Putamen (tissue), 1 donor: Measurements from ENCODE around the gene CRYGN.

Source experiments
- DNase-seq: peaks from one replicate; pipeline ENCODE4 v3.0.0-alpha.2; 2016; ENCODE audit warnings: low spot score

The CRYGN gene

DNA sequence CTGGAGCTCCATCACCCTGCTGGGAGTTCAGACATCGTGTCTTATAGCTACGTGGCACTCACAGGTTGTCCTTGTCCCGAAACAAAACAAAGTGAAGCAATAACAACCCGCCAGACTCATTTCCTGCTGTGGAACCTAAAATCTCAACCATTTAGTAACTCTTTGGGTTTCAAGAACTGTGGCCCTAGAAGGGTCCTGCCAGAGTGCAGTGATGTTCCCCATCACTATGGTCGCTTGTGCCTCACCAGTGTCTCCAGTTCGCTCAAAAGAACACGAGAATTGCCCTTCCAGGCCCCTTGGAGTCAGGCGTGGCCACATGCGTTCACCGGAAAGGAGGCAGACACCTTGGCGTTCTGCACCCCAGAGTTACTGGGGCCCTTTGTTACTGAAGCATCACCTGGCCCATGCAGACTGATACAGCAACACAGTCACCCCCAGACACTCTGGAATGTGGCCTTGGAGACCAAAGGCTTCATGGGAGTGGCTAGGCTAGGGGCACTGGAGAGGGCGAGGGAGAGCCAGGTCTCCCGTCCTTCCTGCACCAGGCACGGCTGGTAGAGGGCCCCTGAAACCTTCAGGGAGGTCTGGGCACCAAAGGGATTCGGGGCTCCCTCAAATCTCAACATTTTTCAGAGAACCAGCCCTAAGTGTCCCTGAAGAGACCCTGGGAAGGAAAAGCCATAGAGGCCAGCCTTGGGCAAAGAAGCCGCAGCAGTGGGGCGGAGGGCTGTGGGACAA lies 908 bp downstream of the CRYGN start:
- no peak for DNase-seq

DNA sequence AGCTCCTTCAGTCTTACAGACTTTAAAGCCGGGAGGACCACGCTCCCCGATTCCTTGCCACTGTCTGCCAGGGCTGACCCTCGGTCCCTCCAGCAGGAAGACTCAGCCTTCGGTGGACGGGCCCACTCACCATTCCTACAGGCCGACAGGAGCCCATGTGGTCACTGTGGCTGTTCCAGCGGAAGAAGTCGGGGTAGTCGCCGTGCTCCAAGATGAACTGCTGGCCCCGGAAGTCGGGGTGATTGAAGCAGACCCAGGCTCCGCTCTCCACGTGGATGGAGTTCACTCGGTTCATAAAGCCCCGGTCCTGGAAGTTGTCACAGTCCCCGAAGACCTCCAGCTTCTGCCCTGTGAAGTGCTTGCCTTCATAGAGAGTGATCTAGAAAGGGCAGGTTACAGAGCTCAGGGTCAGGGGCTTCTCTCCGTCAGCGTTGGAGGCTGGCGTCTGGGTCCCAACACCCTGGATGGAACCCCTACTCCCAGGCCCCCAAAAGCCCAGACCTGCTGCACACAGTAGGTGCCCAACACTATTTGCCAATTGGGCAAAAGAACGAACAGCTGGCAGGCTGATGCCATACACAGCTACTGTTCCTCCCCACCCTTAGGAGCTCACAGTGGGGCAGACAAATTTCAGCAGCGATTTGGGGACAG lies 1.9 kb downstream of the CRYGN start:
- no peak for DNase-seq

DNA sequence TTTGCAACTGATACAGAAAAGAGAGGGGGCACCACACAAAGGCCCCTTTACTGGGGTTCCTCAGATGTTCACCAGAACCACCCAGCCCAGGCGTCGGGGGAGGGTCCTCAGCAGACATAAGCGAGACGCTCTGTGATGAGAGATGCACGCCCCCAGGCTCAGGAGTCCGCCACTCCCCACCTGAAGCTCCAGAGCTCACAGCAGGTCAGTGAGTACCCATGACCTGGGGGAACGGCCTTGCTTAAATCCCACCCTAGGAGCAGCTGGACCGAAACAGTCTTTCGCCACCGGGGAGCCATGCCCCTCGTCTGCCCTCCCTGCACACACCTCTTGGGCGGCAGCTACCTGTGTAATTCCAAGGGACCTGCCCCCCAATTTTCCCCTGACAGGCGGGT lies 2.8 kb downstream of the CRYGN start:
- no peak for DNase-seq

DNA sequence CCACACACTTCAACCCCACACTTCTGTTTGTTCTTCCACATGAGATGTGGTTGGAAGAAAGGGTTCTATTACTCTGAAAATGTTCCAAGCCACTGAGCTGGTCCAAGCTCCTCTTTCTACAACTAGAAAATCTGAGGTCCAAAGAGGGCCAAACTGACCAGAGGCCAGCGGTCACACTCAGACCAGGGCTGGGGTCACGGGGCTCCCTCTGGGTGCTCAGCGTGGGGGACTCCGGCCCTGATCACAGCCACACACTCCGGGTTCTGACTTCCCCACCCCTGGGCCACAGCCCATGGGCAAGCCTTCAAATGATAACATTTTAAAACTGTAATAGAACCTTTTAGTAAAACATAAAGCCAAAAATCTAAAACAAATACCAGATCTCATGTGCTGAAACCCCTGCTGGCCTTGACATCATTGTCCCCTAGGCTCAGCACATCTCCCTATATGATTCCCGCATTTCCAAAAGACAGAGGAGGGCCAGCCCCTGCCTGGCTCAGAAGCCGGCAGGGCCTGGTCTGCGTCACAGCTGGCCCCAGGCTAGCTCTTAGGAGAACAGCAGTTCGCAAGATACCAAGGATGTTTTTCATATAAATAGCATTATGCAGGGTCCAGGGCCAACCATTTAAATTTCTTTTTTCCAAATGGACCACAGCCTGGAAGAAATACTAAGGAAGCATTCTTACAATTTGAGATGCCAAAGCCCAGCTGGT lies 3.3 kb downstream of the CRYGN start:
- no peak for DNase-seq

DNA sequence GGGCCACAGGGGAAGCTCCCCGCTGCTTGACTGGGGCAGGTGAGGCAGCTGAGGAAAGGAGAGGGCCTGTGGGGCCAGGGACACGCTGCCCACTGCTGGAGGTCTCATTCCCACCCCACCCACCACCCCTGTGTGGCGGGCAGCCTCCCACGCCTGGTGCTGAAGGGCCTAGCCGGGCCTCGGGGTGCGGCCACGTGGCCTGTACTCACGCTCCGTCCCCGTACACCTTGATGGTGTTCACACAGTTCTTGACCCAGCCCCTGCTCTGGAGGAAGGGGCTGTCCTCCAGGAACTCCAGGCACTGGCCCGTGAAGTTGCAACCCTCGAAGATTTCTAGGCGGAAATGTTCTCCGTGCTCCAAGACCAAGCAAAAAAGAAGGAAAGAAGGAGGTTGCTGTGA lies 4.0 kb downstream of the CRYGN start:
- no peak for DNase-seq

DNA sequence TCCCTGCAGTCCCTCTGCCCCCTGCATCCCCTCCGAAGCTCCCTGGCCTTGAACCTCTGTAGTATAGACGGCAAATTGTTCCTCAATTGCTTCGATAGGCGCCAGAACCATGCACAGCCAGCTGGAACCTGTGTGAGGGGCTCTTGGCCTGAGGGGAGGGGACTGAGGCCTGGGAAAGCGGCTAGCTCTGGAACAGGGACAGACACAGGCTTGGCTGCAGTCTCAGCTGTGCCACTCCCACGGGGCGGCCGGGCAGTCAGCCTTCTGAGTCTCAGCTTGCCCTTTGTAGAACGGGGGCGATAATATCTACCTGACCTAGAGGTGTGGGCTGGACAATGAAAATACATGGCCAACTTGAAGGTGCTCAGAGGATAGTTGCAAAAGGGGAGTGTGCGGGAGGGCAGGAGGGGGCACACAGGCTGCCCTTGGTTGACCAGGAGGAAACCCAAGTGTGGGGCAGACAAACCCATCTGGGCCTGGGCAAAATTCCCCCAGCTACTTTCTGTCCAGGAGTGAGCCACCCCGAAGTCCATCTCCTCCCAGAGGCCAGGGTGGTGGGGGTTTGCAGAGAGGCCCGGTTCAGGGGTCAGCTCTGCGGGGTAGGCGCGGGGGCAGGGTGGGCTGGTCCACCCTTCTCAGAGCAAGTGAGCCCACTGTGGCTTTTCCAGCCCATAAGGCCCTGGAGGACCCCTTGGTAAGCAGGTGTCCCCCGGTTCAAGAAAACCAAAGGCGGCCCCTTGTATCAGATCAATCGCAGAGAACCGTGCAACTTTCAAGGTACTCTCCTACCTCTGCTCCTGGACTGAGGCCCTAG lies 4.6 kb downstream of the CRYGN start:
- peak; percentile 42 for DNase-seq

DNA sequence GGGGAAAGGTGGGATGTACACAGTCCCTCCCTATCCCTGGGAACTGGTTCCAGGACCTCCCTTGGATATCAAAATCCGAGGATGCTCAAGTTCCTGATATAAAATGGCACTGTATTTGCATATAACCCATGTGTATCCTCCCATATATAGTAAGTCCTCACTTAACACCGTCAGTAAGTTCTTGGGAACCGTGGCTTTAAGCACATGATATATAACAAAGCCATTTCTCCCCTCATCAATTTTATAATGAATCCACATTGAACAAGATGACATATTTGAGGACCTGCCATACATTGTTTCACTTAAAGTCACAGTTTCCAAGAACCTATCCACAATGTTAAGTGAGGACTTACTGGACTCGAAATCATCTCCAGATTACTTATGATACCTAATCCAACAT lies 5.4 kb downstream of the CRYGN start:
- no peak for DNase-seq

DNA sequence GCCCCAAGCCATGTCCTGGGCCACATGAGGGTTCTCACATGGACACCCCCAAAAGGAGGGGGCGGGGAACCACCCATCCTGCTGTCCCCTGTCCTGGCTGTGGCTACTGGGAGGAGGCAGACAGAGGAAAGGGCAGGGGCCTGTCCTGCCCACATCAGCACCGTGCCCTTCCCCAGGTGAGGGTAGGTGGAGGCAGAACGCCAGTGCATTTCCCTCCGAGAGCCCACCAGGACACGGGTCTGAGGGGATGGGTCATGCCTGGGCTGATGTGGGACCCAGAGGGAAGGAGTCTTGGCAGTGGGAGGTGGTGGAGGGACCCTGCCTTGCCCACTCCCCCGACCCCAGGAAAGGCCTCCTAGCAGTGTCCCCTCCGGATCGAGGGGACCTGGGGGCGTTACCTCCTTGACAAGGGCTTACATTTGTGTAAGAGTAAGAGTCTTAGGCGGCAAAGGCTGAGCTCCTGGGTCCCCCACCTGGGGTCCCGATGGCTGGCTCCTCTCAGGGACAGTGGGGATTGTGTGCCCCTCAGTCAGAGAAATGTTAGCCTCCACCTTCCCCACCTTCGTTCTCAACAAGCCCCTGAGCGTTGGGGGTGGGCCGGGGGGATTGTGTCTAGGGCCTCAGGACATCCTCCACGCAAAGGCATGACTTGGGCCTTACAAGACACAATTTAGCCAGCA lies 6.1 kb downstream of the CRYGN start:
- DNase-seq = no peak

DNA sequence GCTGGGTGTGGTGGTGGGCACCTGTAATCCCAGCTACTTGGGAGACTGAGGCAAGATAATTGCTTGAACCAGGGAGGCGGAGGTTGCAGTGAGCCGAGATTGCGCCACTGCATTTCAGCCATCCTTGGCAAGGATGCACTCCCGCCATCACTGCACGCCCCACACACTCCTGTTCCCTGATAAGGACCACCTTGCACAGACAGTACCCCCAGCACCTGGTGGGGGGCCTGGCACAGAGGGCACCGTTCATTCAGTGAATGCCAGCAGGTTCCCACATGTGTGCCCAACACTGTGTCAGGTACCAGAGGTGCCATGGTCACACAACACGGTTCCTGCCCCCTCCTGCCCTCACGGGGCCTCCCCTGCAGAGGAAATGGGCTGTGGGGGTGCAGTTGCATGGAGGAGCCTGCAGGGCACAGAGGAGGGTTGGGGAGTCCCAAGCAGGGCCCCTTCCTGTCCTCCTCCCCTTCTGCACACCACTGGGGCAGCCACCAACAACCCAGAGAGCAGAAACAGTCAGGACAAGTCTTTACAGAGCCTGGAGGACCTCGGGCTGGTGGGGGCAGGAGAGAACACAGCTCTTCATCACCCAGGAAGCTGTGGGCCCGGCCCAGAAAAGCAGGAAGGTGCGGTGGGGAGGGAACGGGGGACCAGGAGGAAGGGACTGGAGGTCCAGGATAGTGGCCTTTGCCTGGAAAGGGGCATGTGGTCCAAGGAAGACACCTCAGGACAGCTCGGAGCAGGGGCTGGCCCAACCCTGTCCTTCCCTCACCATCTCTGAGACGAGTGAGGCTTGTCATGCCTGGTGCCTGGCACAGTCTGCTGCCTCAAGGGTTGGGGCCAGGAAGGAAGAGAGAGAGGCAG lies 7.1 kb downstream of the CRYGN start:
- DNase-seq = no peak

DNA sequence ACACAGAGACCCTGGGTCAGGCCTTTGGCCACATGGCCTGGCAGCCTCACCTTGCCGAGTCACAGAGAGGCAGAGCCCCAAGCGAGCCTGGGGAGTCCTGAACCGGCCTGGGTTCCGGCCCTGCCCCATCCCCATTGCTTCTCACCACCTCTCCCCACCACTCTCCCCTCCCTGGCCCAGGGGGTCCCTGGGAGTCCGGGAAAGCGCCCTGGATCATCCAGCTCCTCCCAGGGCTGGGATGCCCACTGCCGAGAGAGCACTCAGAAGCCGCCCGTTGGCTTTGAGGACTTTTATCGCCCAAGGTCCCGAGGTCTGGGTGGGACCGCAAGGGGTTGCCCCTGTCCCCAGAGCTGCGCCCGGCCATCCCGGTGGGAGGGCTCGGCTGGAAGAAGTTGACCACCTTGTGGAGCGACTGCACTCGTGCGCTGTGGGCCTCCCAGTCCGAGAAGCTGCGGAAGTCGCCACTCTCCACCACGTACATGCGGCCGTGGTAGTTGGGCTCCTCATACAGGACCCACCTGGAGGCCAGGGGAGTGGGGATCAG lies 8.1 kb downstream of the CRYGN start:
- no peak for DNase-seq

DNA sequence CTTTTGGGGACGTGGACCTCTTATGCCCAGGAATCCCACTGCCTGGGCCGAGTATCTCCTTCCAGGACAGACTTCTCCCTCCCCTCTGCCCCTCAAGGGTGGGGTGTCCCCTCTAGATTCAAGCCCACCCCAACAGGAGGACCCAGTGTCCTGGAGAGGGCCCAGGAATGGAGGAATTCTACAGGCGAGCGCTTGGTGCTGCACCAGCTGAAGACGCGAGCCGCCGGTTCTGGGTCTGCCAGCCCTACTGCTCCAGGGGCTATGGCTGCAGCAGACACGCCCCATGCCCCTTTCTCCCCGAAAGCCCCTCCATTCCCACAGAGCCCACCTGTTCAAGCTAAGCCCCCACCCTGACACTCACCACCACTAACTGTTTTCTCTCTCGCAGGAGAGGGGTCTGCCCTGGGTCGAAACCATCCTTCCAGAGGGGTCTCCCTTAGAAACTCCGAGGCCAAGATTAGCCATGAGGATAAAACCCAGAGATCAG lies 8.6 kb downstream of the CRYGN start:
- no peak for DNase-seq

DNA sequence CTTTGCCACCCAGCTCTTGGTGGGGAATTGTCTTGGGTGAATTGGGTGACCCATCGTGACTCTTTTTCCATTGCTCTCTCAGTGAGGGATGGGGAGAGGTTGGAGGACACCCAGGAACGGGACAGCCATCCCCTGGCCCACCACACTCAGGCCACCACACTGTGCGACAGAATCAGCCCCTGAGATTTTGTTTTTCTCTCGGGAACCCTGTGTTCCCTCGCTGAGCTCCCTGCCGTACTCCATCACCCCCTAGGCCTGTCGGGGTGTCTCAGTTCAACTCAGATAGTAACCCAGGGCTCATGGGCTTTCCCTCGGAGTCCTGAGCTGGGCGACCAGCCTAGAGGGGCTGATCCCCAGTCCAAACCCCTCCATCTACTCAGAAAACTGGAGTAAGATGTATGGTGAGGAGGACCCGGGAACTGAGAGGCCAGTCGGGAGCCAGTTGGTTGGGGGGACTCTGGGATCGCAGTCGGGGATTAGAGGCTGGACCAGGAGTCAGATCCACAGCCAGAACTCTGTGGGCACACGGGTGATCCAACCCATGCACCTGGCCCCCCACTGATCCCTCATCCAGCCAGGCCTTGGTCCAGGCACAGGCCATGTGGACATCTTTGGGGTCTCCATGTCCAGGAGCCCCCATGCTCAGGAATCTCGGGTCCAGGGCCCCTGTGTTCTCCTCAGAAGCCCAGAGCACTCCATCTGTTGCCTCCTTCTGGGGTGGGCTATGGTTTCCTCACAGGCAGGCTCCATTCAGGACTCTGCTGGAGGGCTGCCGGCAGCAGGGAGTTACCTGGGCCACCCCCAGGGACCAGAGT lies 9.3 kb downstream of the CRYGN start:
- DNase-seq = no peak

DNA sequence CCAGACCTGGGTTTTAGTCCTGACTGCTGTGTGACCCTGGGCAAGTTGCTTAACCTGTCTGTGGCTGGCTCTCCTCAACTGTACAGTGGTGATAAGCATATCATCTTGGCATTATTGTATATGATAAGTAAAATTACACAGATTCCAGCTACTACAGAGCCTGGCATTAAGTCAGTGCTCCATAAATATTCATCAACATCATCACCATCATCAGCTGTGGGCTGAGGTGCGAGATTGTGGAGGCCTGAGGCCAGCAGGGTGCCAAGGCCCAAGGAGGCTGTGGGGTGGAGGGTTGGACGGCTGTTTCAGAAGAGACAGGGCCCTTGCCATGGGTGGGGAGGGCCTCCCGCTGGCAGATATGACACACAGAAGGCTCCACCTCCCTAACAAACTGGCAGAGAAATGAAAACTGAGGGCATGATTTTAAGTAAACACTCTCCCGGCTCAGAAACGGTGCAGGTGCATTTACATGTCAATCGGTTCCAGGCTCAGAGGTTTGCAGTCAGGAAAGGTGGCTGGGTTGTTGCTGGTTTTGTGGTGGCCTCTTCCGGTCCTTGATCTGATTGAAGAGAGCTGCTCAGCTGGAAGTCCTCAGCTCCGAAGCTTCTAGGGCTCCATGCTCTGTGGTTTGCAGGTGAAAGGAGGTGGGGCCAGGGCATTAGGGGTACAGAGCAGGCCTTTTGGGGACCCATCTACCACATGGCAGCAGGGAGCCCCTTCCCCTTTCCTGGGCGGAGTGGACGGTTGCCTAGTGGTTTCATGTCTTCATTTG lies 10.2 kb downstream of the CRYGN start:
- DNase-seq = no peak

DNA sequence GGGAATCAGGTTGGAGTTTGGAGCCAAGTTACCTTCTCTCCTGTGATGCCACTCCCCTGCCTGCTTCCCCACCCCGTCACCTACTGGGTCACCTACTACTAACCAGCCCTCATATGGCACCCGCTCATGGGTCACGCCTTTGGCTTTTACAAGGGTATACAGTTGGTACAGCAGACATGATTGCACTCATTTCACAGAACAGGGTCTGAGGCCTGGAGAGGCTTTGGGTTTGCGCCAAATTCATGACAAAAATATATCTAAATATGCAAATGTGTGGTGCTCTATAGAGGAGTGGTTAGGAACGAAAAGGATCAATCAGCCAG lies 10.7 kb downstream of the CRYGN start:
- no peak for DNase-seq

DNA sequence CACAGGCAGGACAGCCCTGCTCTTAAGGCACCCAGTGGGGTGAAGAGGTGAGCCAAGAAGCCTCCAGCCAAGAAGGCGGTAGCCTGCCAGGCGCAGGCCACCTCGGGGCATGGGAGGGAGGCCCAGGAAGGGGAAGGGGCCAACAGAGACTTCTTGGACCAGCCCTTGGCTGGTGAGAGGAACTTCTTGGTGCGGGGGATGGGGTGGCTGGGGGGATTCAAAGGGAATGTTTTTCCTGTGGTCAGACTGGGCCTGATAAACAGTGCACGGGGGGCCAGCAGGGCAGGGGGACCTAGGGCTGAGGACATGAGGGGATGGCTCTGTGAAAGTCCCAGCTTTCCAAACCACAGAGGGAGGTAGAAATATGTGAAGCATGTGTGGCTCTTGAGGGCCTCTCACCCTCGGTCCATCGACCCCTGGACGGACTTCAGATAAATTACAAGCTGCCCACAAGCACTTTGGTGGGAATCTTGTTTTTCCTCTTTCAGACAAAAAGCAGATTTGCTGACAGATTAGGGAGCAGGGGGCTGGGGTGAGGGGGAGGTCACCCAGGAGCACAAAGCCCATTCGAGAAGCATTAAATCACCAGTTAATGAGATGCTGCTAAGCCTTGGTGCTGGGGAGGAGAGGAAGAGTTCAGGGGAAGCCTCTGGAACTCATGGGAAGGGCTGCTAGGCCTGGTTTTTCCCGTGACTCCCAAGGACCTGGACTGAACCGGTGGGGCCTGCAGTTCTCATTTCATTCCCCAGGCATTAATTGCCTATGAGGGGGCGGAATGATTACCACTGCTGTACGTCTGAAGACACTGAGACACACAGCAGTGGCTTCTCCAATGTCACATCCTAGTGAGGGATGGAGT lies 11.3 kb downstream of the CRYGN start:
- peak; percentile 44 for DNase-seq

DNA sequence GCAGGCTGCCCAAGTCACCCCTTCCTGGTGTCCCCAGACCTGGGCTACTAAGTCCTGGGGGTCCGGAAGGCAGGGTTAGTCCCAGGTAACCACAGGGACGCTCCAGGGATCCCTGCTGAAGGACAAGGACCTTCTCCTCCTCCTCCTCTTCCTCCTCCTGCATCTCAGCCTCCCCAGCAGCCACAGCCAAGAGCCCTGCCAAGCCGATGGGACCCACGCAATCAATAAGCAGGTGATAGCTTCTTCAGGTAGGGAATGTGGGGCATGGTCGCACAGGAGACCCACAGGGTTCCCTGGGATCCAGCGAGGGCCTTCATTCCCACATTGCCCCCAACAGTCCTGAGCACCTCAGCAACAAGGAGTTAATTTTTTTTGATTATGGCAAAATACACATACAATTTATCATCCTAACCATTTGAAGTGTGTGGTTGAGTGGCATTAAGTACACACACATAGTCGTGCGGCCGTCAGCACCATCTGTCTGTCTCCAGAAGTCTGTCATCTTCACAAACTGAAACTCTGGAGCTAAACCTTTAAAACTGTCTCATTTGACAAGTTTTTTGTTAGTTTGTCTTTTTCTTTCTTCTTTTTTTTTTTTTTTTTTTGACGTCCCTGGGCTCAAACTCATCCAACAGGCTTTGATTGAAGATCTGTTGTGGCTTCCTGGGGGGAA lies 12.1 kb downstream of the CRYGN start:
- no peak for DNase-seq
